ENCODE measurements around the gene PRICKLE3.

The PRICKLE3 gene

DNA sequence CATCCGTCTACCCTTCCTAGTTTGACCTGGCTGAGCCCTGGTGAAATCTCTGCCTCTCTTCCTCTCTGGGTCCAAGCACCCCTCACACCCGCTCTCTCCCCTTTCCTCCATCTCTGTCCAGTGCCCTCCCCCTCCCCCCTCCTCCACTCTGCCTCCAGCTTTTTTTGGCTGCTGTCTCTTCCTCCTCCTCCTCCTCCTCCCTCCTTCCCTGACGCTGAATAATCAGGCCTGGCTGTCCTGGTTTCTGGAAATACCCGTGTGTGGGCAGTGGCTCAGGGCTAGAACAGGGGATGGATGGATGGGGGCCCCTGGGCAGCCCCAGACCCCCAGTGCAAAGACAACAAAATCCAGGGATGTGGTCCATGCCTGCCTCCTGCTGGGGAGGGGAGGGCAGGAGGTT, 18.5 kb upstream of the PRICKLE3 start:
- no peak for DNase-seq

GRCh38 chrX:49204017-49204416, 17.8 kb upstream of the PRICKLE3 start:
- no peak for DNase-seq

DNA sequence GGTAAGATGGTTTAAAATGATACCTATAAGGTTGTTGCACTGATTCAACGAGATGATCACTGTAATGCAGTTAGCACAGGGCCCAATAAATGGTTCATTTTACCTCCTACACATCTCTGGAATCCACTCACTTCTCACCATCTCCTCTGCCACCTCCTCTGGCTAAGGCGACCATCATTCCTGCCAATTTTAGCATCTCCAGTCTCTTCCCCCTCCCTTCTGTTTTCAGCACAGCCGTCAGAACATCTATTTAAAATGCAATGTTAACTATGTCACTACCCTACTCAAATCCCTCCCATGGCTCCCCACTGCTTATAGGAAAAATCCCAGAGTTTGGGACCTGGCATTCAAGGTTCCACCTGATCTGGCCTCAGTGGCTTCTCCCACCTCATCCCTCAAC, 17.4 kb upstream of the PRICKLE3 start:
- no peak for DNase-seq

- DNase-seq, result no peak
Observed at GRCh38 chrX:49202022-49202421, 15.8 kb upstream of the PRICKLE3 start.

DNA sequence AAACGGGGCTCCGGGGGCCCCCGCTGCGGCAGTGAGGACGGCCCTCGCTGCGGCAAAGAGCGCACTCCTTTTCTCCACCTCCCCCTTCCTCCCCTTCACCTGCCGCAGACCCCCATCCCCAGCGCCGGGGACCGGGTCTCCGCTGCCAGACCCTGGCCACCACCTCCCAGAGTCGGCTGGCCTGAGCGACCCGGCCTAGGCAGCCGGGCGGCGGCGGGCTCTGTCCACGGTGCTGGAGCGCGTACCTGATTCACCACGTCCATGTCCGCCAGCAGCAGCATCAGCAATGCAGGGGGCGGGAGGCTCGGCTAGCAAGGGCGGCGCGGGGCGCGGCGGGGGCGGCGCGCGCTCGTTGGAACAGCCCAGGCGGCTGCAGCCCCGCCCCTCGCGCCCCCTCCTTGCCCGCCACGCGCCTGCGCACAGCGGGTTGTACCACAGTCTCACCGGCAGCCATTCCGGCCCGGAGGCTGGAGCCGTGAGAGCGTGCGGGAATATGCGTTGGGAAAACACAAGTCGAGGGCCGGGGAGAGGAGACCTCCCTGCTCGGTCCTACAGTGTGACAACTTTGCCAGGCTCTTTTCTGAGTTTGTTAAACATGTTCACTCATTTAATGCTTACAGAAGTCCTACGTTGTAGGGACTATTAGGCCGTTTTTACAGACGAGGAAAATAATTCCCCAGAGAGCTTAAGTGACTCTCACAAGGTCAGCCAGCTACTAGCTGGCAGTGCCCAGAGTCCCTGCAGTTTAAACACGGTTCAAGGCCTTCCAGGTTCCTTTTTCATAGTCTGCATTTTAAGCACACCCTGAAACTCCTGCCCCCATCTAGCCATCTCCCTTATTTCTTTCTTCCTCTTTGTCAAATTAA, 14.0 kb upstream of the PRICKLE3 start, which contains the start of gene SYP:
Gene SYP, minus strand, starts transcription at position 288 of the 866 bp plus-strand sequence. Its CDS starts 7 bp downstream, at position 281.
- peak; percentile 86 for DNase-seq

DNA sequence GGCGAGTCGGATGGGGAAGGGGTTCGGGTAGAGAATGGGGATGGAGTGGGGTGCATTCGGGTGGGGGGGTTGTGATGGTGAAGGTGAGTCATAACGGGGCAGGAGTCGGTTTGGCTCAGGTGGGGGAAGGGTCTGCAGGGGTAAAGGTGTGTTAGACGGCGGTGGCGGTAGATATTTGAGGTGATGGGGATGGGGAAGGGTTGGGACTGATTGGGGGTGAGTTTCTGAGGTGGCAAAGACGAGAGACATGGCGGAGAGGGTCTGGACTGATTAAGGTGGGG, 13.1 kb upstream of the PRICKLE3 start:
- no peak for DNase-seq

- no peak for DNase-seq
Observed at GRCh38 chrX:49198540-49199314, 12.6 kb upstream of the PRICKLE3 start.

GRCh38 chrX:49197543-49198087, 11.4 kb upstream of the PRICKLE3 start:
- no peak for DNase-seq

DNA sequence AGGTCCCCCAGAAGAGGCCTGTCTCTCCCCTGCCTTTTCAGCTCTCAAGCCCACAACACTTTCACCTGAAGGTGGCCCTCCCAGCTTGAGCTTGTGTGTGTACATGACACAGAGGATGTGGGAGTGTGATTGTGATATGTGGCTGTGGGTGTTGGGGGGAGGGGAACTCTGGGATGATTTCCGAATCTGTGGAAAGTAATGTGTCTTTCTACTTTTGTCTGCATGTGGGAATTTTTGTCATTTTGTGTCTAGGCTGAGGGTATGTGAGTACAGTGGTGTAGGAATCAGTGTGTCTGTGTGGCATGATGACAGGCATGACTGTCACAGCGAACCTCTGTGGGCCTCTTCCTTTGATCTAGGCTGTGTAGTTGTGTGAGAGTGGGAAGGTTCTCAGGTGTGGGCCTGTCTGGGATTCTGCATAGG, 7.4 kb upstream of the PRICKLE3 start:
- no peak for DNase-seq

DNA sequence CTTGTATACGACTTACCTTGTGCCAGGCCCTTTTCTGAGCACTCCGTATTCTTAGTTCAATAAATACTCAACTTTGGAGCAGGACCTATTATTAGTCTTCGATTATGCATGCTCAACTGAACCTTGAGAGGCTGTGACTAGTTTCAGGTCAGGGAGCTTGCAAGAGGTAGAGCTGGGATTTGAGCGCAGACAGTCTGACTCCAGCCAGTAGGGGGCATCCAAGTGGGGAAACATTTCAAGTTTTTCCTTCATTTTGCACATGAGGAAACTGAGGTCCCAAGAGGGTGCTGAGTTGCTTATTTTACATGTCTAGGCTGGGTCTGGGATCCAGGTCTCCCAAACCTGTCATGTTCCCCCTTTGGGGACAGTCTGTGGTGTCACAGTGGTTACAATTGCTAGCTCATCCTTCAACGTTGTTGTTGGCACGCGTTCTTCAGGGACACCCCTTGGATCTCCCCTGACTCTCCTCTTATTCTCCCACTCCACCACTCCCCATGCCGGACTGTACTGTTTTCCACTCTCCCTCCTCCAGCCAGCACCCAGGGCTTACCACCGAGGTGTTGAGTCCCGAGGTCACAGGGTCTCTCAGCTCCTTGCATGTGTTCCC, 6.7 kb upstream of the PRICKLE3 start:
- DNase-seq, result no peak

- no peak for DNase-seq
Observed at GRCh38 chrX:49191574-49192011, 5.4 kb upstream of the PRICKLE3 start.

DNA sequence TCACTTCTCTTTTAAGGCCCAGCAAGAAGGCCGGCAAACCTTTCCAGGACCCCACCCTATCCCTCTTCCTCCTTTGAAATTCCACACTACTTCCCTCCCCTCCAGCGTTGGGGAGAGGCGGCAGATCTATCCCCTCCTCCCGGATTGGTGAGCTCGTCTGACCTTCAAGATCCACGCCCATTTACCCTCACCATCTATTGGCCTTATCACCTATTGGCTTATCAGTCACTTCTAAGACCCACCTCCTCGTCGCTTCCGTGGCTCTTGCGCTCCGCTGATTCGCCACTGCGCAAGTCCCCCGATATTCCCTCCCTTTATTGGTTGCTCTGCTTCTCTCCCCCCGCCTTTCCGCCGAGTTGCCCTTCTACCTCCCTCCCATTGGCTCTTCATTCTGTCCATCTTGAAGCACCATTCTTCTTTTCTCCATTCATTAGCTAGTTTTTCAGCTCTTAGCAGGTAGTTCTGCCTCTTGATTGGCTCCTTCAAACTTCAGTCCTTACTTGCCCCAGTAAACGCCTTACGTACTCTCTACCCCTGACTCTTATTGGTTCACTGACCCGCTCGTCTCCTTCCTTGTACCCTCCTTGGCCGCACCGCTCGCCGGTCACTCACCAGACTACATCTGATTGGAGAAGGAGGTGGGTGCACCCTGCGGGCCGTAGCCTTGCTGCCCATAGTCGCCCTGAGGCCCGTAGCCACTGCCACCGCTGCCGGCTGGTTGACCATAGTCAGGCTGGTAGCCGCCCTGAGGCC, 4.8 kb upstream of the PRICKLE3 start:
- peak; percentile 99 for DNase-seq

- no peak for DNase-seq
Observed at GRCh38 chrX:49189606-49190005, 3.4 kb upstream of the PRICKLE3 start.

DNA sequence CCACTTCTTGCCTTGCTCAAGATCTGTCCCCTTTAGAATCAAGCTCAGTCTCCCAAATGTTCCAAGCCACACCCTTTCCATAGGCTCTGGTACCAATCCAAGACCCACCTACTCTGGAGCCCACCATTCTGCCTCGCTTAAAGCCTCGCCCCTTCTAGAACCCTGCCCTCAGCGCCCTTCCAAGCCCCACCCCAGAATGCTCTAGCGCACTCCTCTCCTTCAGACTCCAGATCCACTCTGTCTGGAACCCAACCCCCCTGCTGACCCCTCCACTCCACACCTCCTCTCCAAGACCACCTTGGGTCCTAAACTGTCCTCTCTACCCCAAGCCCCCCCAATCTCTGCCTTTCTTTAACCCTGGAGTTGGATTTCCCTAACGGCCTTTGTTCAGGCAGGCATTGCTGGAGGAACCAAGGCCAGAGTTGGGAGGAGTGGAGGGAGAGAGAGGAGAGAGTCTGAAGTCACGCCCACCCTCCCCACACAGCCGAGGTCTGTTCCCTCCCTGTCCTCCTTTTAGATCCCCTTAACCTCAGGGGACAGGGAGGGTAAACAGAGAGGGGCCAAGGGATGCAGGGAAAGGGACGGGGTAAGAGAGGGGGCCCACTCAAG, 2.4 kb upstream of the PRICKLE3 start:
- no peak for DNase-seq

GRCh38 chrX:49187526-49187925, 1.4 kb upstream of the PRICKLE3 start:
- DNase-seq, result no peak

GRCh38 chrX:49187028-49187394, 838 bp upstream of the PRICKLE3 start:
- no peak for DNase-seq

DNA sequence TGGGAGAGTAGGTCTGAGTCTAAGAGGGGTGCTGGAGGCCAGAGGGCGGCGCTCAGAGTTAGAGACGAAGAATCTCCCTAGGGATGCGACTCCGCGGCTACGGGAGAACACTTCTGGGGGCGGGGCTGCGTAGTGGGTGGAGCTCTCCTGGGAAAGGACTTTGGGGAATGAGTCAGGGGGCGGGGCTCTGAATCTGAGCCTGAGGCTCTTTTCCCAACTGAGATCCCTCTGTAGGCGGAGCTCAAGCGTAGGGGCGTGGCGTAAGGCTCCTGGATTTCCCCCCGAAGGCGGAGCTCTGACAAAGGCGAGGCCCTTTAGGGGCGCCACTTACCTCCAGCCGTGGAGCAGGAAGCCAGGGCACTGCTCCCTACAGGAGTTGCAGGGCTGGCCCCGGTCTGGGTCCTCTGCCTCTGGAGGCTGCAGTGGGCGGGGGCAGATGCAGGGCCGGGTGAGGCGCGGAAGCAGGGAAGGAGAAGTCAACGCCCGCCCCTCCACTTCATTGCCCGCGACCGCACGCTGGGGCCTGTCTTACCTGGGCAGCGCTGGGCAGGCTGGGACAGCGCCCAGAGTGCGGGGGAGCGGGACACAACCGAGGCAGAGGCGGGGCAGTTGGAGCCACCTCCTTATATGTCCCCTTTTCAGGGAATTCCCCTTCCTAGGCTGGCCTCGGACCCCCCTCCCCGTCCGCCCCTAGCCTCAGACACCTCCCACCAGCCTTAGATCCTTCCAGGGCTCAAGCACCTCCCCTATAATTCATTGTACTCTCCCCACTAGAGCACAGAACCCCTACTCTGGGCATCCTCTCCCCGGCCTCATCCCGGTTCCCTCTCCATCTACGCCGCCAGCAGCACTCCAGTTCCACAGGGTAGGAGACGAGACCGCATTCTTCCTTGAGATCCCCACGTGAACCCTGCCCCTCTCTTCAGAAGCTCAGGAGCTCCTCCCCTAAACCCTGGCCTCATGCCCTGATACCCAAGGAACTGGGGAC, 1.6 kb downstream of the PRICKLE3 start:
- DNase-seq, result peak; percentile 87

- no peak for DNase-seq
Observed at GRCh38 chrX:49183701-49184281, 2.4 kb downstream of the PRICKLE3 start.

GRCh38 chrX:49179358-49179757, 6.8 kb downstream of the PRICKLE3 start:
- DNase-seq, result no peak

DNA sequence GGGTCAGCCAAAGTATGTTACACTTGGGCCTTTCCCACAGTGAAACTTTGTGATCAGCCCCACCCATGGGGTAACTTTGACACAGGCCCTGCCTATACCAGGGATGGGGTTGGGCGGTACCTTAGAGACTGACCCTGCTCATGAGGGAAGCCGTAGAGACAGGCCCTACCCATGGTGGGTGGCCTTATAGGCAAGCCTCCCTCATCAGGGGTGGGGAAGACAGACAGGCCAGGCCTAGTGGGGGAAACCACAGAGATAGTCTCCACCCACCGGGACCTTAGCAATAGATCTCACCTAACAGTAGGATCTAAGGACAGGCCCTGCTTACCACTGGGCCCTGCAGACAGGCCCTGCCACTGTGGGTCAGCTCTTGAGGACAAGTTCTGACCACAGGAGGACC, 7.6 kb downstream of the PRICKLE3 start:
- no peak for DNase-seq
